ENCODE measurements around the gene MAPK12.

Gene MAPK12

GRCh38 chr22:50292643-50293440, 31.4 kb upstream of the MAPK12 start:
- no peak for DNase-seq (ENCODE audit: low spot score)
- no peak for TF ChIP-seq CTCF (IDR thresholded peaks at IDR 0.05; ENCODE audit: extremely low read depth, missing control alignments)

- DNase-seq (ENCODE audit: low spot score), result no peak
- TF ChIP-seq CTCF (IDR thresholded peaks at IDR 0.05; ENCODE audit: extremely low read depth, missing control alignments), result no peak
Measured at GRCh38 chr22:50289942-50290630, 28.6 kb upstream of the MAPK12 start.

GRCh38 chr22:50289151-50289941, 27.9 kb upstream of the MAPK12 start:
- no peak for TF ChIP-seq CTCF (IDR thresholded peaks at IDR 0.05; ENCODE audit: extremely low read depth, missing control alignments)
- no peak for DNase-seq (ENCODE audit: low spot score)

- no peak for TF ChIP-seq CTCF (IDR thresholded peaks at IDR 0.05; ENCODE audit: extremely low read depth, missing control alignments)
- DNase-seq (ENCODE audit: low spot score), result no peak
Measured at GRCh38 chr22:50287731-50288130, 26.2 kb upstream of the MAPK12 start.

- TF ChIP-seq CTCF (IDR thresholded peaks at IDR 0.05; ENCODE audit: extremely low read depth, missing control alignments), result no peak
- no peak for DNase-seq (ENCODE audit: low spot score)
Measured at GRCh38 chr22:50286701-50287318, 25.3 kb upstream of the MAPK12 start.

- TF ChIP-seq CTCF (IDR thresholded peaks at IDR 0.05; ENCODE audit: extremely low read depth, missing control alignments), result no peak
- no peak for DNase-seq (ENCODE audit: low spot score)
Measured at GRCh38 chr22:50286275-50286674, 24.8 kb upstream of the MAPK12 start.

Measured in GM20000 (cell line).